Uterus (tissue), 4 donors: ENCODE results near the gene UGT1A10. TPM values are rescaled to one million over a fixed set of nuclear protein-coding genes. Genes with fewer than 3 reads are reported as not detected.

Source experiments
- DNase-seq, 2 donors: peaks; one replicate each; pipeline ENCODE4 v3.0.0-alpha.2; 2019 to 2020
- H3K27ac ChIP-seq, 2 donors: fragments of 200-600 bp; sonication (generic); 1 replicate in 1 of 2; 2 replicates in 1 of 2; pipeline ENCODE4 v1.5.1; 2016 to 2018
- H3K27me3 ChIP-seq, 2 donors: fragments of 200-600 bp; sonication (generic); one replicate each; pipeline ENCODE4 v1.5.1; 2018 to 2019; ENCODE audit warnings: control low read depth in 1 of 2
- H3K36me3 ChIP-seq, 2 donors: fragments of 200-600 bp; sonication (generic); one replicate each; pipeline ENCODE4 v1.5.1; 2019; ENCODE audit warnings: control low read depth in 1 of 2
- H3K4me1 ChIP-seq, 2 donors: fragments of 200-600 bp; sonication (generic); one replicate each; pipeline ENCODE4 v1.5.1; 2018 to 2019; ENCODE audit warnings: control low read depth in 1 of 2
- H3K4me3 ChIP-seq, 2 donors: fragments of 200-600 bp; sonication (generic); 1 replicate in 1 of 2; 2 replicates in 1 of 2; pipeline ENCODE4 v1.5.1; 2018 to 2019; ENCODE audit warnings: mild to moderate bottlenecking in 1 of 2
- H3K9me3 ChIP-seq, 2 donors: fragments of 200-600 bp; sonication (generic); one replicate each; pipeline ENCODE4 v1.5.1; 2019; ENCODE audit warnings: control low read depth in 1 of 2
- CTCF ChIP-seq, 4 experiments: fragments of 200-600 bp in 2 of 4; fragments of 450-650 bp in 2 of 4; sonication (generic) in 2 of 4; IDR thresholded peaks; one replicate each; pipeline ENCODE4 v1.5.1; 2016 to 2019; ENCODE audit warnings: antibody characterized with exemption in 4 of 4, mild to moderate bottlenecking in 2 of 4, moderate library complexity in 1 of 4
- POLR2A ChIP-seq, 2 donors: fragments of 450-650 bp; IDR thresholded peaks; one replicate each; pipeline ENCODE4 v1.6.1; 2016; ENCODE audit warnings: antibody characterized with exemption in 2 of 2, mild to moderate bottlenecking in 1 of 2, moderate library complexity in 1 of 2
- intact Hi-C: fragments of 100-400 bp; cut with DNase I; formaldehyde crosslinking; loops from one replicate; pipeline ENCODE4 v1.15.1; 2023; ENCODE audit warnings: low total_unique reads
- total RNA-seq, 4 donors: library from RNA; depleted of rRNA in 3 of 4; stranded (reverse); fragments of >200 nt in 3 of 4; gene quantifications; one replicate each; pipeline versions ENCODE4 v1.1.0 to v1.2.4, GENCODE V29; 2014 to 2023
- donor health status: DM: yes; HTN: yes; CAD: no.

The UGT1A10 gene
- total RNA-seq, 4 donors from 2014 or later, result not detected

- TF ChIP-seq CTCF (IDR thresholded peaks at IDR 0.05) (no peak), POLR2A (IDR thresholded peaks at IDR 0.05) (no peak)
- no peak for DNase-seq
- H3K4me1 ChIP-seq, result no peaks in the 10 kb centered on the region
- no peak overlapping the region for H3K4me3 ChIP-seq
- no peaks in the 10 kb centered on the region for H3K27me3 ChIP-seq
- H3K36me3 ChIP-seq, result no peaks in the 10 kb centered on the region
- H3K9me3 ChIP-seq, result no peaks in the 10 kb centered on the region
- intact Hi-C loops, result no loop called here
- H3K27ac ChIP-seq, result no peak overlapping the region
Measured at GRCh38 chr2:233810385-233810784, 174.1 kb downstream of the UGT1A10 start.

- no peak for TF ChIP-seq CTCF (IDR thresholded peaks at IDR 0.05)
- TF ChIP-seq POLR2A (IDR thresholded peaks at IDR 0.05), result no peak
- Histone ChIP-seq H3K27ac (no peak overlapping the region), H3K9me3 (no peaks in the 10 kb centered on the region), H3K4me3 (no peak overlapping the region), H3K27me3 (no peaks in the 10 kb centered on the region), H3K4me1 (no peaks in the 10 kb centered on the region), H3K36me3 (no peaks in the 10 kb centered on the region)
- intact Hi-C loops, result no loop called here
- DNase-seq, result no peak
Measured at GRCh38 chr2:233811087-233811486, 174.8 kb downstream of the UGT1A10 start.

GRCh38 chr2:233811732-233812131, 175.5 kb downstream of the UGT1A10 start:
- Histone ChIP-seq H3K36me3 (no peaks in the 10 kb centered on the region), H3K9me3 (no peaks in the 10 kb centered on the region), H3K27me3 (no peaks in the 10 kb centered on the region), H3K4me1 (no peaks in the 10 kb centered on the region), H3K27ac (no peak overlapping the region), H3K4me3 (no peak overlapping the region)
- DNase-seq, result no peak
- intact Hi-C loops, result no loop called here
- TF ChIP-seq POLR2A (IDR thresholded peaks at IDR 0.05) (no peak), CTCF (IDR thresholded peaks at IDR 0.05) (no peak)

GRCh38 chr2:233813236-233814055, 177.2 kb downstream of the UGT1A10 start:
- H3K4me1 ChIP-seq, result no peaks in the 10 kb centered on the region
- no peaks in the 10 kb centered on the region for H3K27me3 ChIP-seq
- TF ChIP-seq CTCF (IDR thresholded peaks at IDR 0.05) (no peak), POLR2A (IDR thresholded peaks at IDR 0.05) (no peak)
- no peak for DNase-seq
- no peak overlapping the region for H3K27ac ChIP-seq
- no peak overlapping the region for H3K4me3 ChIP-seq
- no peaks in the 10 kb centered on the region for H3K36me3 ChIP-seq
- intact Hi-C loops, result no loop called here
- no peaks in the 10 kb centered on the region for H3K9me3 ChIP-seq

- H3K9me3 ChIP-seq, result no peaks in the 10 kb centered on the region
- TF ChIP-seq POLR2A (IDR thresholded peaks at IDR 0.05) (no peak), CTCF (IDR thresholded peaks at IDR 0.05) (no peak)
- H3K27ac ChIP-seq, result no peak overlapping the region
- H3K4me1 ChIP-seq, result no peaks in the 10 kb centered on the region
- no peaks in the 10 kb centered on the region for H3K36me3 ChIP-seq
- H3K4me3 ChIP-seq, result no peak overlapping the region
- no peaks in the 10 kb centered on the region for H3K27me3 ChIP-seq
- intact Hi-C loops, result no loop called here
- DNase-seq, result peak in 1 of 2 donors; percentile 1
Measured at GRCh38 chr2:233814056-233814835, 178.0 kb downstream of the UGT1A10 start.
